HCEC 1CT (cell line): ENCODE data around the gene SNAP47.

Experiments used
- DNase-seq: peaks from one replicate; pipeline ENCODE4 v3.0.0-alpha.2; 2017

The SNAP47 gene

GRCh38 chr1:227808566-227808965 is 73.3 kb downstream of the SNAP47 start:
- DNase-seq = no peak

GRCh38 chr1:227809026-227809425 is 73.8 kb downstream of the SNAP47 start:
- no peak for DNase-seq

- DNase-seq = no peak
Observed at GRCh38 chr1:227813962-227814361, 78.7 kb downstream of the SNAP47 start.

- no peak for DNase-seq
Observed at GRCh38 chr1:227815468-227816409, 80.5 kb downstream of the SNAP47 start, which contains the start of gene PRSS38. TSS of gene PRSS38 (plus strand) at chr1:227815675. CDS start at chr1:227815717, 42 bp downstream.

GRCh38 chr1:227816750-227817446 is 81.7 kb downstream of the SNAP47 start:
- DNase-seq = no peak

- DNase-seq = no peak
Observed at GRCh38 chr1:227823537-227823936, 88.3 kb downstream of the SNAP47 start.

- DNase-seq = no peak
Observed at GRCh38 chr1:227824204-227824603, 89.0 kb downstream of the SNAP47 start.

- DNase-seq = no peak
Observed at GRCh38 chr1:227828786-227829185, 93.6 kb downstream of the SNAP47 start.
